Activated naive CD8-positive, alpha-beta T cell treated with anti-CD3 and anti-CD28 coated beads, Interleukin-2, amount 50 U/mL, for 24 hours (primary cell): ENCODE measurements around the gene PCDH15.
"Not testable (repeated sequence)": the region's sequence is repeated elsewhere in the genome, so short reads cannot be mapped to it uniquely, and the experiment has no call there.

Experiments used
- ATAC-seq: fragments of 150-1000 bp; cut with Tn5 transposase; one replicate; pipeline ENCODE4 v1.10.0; 2021
- DNase-seq: peaks from one replicate; pipeline ENCODE4 v3.0.0; 2021
- H3K27ac Mint-ChIP-seq: one replicate; pipeline ENCODE4 v1.8.0; 2021; ENCODE audit warnings: mild to moderate bottlenecking, mixed read lengths
- H3K27me3 Mint-ChIP-seq: one replicate; pipeline ENCODE4 v1.8.0; 2021; ENCODE audit warnings: mixed read lengths
- H3K36me3 Mint-ChIP-seq: one replicate; pipeline ENCODE4 v1.8.0; 2021; ENCODE audit warnings: low read depth, mixed read lengths
- H3K4me1 Mint-ChIP-seq: one replicate; pipeline ENCODE4 v1.8.0; 2021; ENCODE audit warnings: mixed read lengths
- H3K4me3 Mint-ChIP-seq: one replicate; pipeline ENCODE4 v1.8.0; 2021; ENCODE audit warnings: mild to moderate bottlenecking, moderate library complexity, mixed read lengths
- H3K9me3 Mint-ChIP-seq: one replicate; pipeline ENCODE4 v1.8.0; 2021; ENCODE audit warnings: mixed read lengths

Gene PCDH15

DNA sequence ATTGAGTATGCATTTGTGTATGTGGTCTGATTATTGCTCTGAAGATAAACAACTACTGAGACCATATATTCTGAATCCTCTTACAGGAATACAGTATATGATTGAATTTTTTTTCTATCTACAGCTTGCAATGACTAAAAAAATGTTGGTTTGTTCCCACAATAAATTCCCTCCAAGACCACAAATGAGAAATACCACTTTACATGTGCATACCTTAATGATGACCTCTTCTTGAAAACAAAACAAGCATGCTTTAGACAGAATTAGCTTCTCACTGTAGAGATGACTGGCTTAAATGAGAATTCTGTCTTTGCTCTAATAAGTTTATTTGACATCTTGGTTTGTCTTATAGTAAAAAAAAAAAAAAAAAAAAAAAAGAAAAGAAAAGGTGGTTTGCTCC lies 241.5 kb downstream of the PCDH15 start:
- H3K4me3 Mint-ChIP-seq = no peak overlapping the region
- H3K27ac Mint-ChIP-seq = no peak overlapping the region
- ATAC-seq (no peak), DNase-seq (no peak)
- H3K9me3 Mint-ChIP-seq = peaks cover 3% of the 10 kb centered on the region
- H3K4me1 Mint-ChIP-seq = no peaks in the 10 kb centered on the region
- H3K36me3 Mint-ChIP-seq = no peaks in the 10 kb centered on the region
- H3K27me3 Mint-ChIP-seq = no peaks in the 10 kb centered on the region

GRCh38 chr10:54554028-54554427 lies 247.0 kb downstream of the PCDH15 start:
- ATAC-seq (no peak), DNase-seq (no peak)
- Mint-ChIP-seq H3K36me3 (no peaks in the 10 kb centered on the region), H3K27me3 (no peaks in the 10 kb centered on the region), H3K4me3 (no peak overlapping the region), H3K27ac (no peak overlapping the region), H3K4me1 (no peaks in the 10 kb centered on the region), H3K9me3 (peaks cover 3% of the 10 kb centered on the region)

DNA sequence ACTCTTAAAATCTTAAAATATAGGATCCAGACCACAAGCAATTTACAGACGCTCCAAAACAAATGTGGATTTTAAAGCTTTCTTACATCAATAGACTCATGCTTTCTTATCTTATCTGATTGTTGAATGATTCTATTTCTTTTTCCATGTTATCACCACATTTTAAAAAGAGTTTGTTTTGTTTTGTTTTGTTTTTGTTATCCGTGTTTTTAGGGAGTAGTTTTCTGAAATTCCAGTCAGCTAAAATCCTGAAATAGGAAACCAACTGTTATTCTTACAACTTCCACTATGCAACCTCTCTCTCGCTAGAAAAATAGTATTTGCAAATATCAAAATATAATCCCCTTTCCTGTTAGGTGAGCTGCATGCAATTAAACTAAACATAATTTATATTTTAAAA lies 251.0 kb downstream of the PCDH15 start:
- Mint-ChIP-seq H3K4me3 (no peak overlapping the region), H3K27me3 (no peaks in the 10 kb centered on the region), H3K27ac (no peak overlapping the region), H3K4me1 (no peaks in the 10 kb centered on the region), H3K36me3 (no peaks in the 10 kb centered on the region), H3K9me3 (no peaks in the 10 kb centered on the region)
- ATAC-seq (no peak), DNase-seq (no peak)

DNA sequence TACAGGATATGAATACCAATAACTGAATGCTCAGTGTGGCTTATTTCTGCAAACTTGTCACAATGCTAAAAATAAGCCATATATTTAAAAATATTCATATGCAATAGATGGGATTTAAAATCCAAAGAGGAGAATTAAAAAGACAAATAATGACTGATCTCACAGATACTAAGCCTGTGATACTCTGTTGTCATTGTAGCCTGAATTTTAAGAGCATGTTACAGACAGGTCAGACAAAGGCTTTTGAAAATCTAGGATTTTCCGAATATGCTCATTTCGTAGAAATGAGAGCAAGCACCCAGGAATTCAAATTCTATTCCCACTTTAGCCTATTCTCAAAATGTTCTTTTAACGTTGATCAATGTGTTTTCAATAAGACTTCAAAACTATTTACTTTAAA lies 269.7 kb downstream of the PCDH15 start:
- ATAC-seq (no peak), DNase-seq (no peak)
- H3K27me3 Mint-ChIP-seq = no peaks in the 10 kb centered on the region
- H3K27ac Mint-ChIP-seq = no peak overlapping the region
- H3K4me1 Mint-ChIP-seq = no peaks in the 10 kb centered on the region
- H3K4me3 Mint-ChIP-seq = no peak overlapping the region
- peaks cover 4% of the 10 kb centered on the region for H3K9me3 Mint-ChIP-seq
- H3K36me3 Mint-ChIP-seq = no peaks in the 10 kb centered on the region

GRCh38 chr10:54530299-54530698 lies 270.7 kb downstream of the PCDH15 start:
- DNase-seq = no peak
- H3K27ac Mint-ChIP-seq = no peak overlapping the region
- H3K4me3 Mint-ChIP-seq = no peak overlapping the region
- ATAC-seq = no peak
- no peaks in the 10 kb centered on the region for H3K27me3 Mint-ChIP-seq
- no peaks in the 10 kb centered on the region for H3K4me1 Mint-ChIP-seq
- H3K9me3 Mint-ChIP-seq = peaks cover 4% of the 10 kb centered on the region
- no peaks in the 10 kb centered on the region for H3K36me3 Mint-ChIP-seq

- H3K27ac Mint-ChIP-seq = no peak overlapping the region
- DNase-seq (no peak), ATAC-seq (no peak)
- H3K4me3 Mint-ChIP-seq = no peak overlapping the region
- H3K9me3 Mint-ChIP-seq = peaks cover 10% of the 10 kb centered on the region
- H3K27me3 Mint-ChIP-seq = no peaks in the 10 kb centered on the region
- H3K36me3 Mint-ChIP-seq = no peaks in the 10 kb centered on the region
- no peaks in the 10 kb centered on the region for H3K4me1 Mint-ChIP-seq
These were observed 275.2 kb downstream of the PCDH15 start for GRCh38 chr10:54525816-54526215.

- H3K27me3 Mint-ChIP-seq, DNase-seq, ATAC-seq, H3K27ac Mint-ChIP-seq, H3K36me3 Mint-ChIP-seq, H3K9me3 Mint-ChIP-seq, H3K4me3 Mint-ChIP-seq, H3K4me1 Mint-ChIP-seq: not testable (repeated sequence)
These were observed 285.8 kb downstream of the PCDH15 start for GRCh38 chr10:54515244-54515643.

DNA sequence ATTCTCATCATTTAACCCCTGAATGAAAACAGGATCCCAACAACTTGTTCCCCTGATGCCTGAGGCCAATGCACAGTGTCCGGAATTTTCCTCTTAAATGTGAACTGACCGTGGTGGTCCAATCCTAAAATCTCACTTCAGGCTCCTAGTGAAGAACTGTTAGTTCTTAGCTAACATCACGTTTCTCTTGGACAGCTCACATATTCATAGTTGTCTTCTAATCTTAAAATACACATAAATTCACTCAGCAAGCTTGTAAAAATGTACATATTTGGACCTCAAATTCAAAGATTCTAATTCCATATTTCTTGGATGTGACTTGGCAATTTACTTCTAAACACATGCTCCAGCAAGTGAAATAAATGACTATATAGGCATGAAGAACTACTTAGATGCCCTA lies 297.2 kb downstream of the PCDH15 start:
- DNase-seq (no peak), ATAC-seq (no peak)
- Mint-ChIP-seq H3K4me1 (no peaks in the 10 kb centered on the region), H3K27ac (no peak overlapping the region), H3K9me3 (peaks cover 15% of the 10 kb centered on the region), H3K4me3 (no peak overlapping the region), H3K36me3 (no peaks in the 10 kb centered on the region), H3K27me3 (no peaks in the 10 kb centered on the region)

DNA sequence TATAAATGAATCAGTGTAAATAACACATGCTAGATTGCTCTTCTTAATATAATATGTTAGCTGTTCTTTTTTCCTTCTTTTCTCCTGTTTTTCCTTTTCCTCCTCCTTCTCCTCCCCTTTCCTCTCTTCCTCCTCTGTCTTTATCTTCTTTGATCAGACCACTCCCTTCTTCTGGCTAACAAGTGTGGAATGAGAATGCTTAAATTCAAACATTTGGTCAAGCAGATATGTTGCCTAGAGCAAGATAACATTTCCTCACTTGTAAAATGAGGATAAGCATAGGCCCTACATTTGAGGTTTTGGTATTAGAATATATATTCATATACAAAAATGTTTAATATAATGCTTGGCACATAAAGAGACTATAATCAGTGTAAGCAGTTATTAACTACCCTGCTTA lies 299.1 kb downstream of the PCDH15 start:
- Mint-ChIP-seq H3K27ac (no peak overlapping the region), H3K36me3 (no peaks in the 10 kb centered on the region)

DNA sequence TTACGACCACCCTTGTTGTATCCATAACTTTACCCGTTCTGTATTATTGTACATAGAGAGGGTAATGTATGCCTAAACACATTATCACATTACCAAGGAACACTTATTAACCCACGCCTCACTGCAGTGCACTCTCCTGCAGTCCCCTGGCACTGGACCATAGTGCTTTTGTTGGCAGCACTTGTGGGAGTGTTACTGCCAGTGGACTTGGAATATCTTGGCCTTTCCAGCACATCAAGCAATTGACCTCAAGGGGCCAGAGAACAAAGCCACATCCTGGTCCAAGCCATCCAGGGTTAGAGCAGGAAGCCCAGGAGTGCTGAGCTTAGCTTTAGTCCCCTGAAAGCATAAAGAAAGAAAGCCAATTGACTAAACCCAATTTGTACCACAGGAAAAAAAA lies 304.2 kb downstream of the PCDH15 start:
- no peak overlapping the region for H3K4me3 Mint-ChIP-seq
- no peaks in the 10 kb centered on the region for H3K4me1 Mint-ChIP-seq
- H3K27me3 Mint-ChIP-seq = no peaks in the 10 kb centered on the region
- peaks cover 21% of the 10 kb centered on the region for H3K9me3 Mint-ChIP-seq
- ATAC-seq (no peak), DNase-seq (no peak)
- no peak overlapping the region for H3K27ac Mint-ChIP-seq
- H3K36me3 Mint-ChIP-seq = no peaks in the 10 kb centered on the region

More for the DNA sequence above, 299.1 kb downstream of the PCDH15 start:
- DNase-seq = no peak
- Mint-ChIP-seq H3K4me3 (no peak overlapping the region), H3K9me3 (peaks cover 6% of the 10 kb centered on the region), H3K4me1 (no peaks in the 10 kb centered on the region), H3K27me3 (no peaks in the 10 kb centered on the region)
- ATAC-seq = no peak

DNA sequence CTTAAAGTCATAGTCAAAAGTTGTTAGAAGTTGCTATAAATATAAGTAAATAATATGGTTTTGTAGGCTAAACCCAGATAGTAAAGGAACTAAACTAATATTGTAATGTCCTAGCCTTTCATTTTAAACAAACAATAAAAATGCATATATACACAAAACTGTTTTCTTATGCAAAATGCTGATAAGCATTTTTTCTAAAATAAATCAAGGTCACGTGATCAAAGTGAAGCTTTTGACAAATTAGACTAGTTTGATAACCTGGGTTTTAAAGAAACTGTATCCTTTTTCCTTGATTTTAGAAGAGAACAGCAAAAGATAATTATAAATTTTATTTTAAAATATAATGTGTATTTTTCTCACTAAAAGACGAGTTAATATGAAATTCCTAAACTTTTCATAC lies 313.3 kb downstream of the PCDH15 start:
- Mint-ChIP-seq H3K36me3 (no peaks in the 10 kb centered on the region), H3K4me1 (no peaks in the 10 kb centered on the region), H3K4me3 (no peak overlapping the region), H3K9me3 (peaks cover 14% of the 10 kb centered on the region), H3K27me3 (no peaks in the 10 kb centered on the region), H3K27ac (no peak overlapping the region)
- DNase-seq (no peak), ATAC-seq (no peak)

DNA sequence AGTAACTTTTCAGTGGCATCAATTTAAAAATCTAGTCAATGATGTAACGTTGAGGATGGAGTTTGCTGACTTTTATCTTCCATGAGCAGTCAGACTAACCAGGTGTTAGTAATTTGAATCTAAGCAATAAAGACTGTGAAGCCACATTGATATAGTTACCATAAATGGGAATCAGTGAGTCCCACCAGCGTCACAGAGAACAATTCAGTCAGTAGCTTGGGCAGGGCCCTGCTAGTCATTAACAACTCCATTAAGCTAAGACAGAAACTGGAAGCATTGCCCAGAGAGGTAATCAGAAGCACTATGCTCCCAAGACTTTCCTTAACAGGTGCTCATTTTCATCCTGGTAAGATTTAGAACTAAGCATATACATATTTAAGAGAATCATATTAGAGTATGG lies 315.1 kb downstream of the PCDH15 start:
- no peaks in the 10 kb centered on the region for H3K27me3 Mint-ChIP-seq
- no peak for ATAC-seq
- H3K4me3 Mint-ChIP-seq = no peak overlapping the region

GRCh38 chr10:54484186-54484585 lies 316.8 kb downstream of the PCDH15 start:
- no peak overlapping the region for H3K27ac Mint-ChIP-seq
- DNase-seq (no peak), ATAC-seq (no peak)
- H3K27me3 Mint-ChIP-seq = no peaks in the 10 kb centered on the region
- H3K36me3 Mint-ChIP-seq = no peaks in the 10 kb centered on the region
- H3K9me3 Mint-ChIP-seq = no peaks in the 10 kb centered on the region
- no peaks in the 10 kb centered on the region for H3K4me1 Mint-ChIP-seq
- no peak overlapping the region for H3K4me3 Mint-ChIP-seq

More for the DNA sequence above, 315.1 kb downstream of the PCDH15 start:
- Mint-ChIP-seq H3K4me1 (no peaks in the 10 kb centered on the region), H3K9me3 (peaks cover 6% of the 10 kb centered on the region), H3K27ac (no peak overlapping the region), H3K36me3 (no peaks in the 10 kb centered on the region)
- no peak for DNase-seq

DNA sequence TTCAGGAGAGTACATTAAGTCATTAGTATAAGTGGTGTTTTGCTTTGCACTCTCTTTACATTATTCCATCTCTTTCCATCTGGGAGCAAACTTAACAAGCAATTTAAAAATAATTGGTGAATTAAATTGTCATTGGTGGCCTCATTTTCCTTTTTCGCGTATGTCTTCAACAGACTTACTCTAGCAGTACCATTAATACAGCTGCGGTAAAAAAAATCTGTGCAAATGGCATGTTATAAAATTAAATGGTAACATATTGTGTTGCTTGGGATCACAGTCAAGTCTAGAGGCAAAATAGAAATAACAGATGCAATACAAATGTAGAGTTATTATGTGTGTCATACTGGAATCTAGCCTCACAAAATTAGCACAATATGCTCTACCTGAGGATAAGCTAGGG lies 322.4 kb downstream of the PCDH15 start:
- Mint-ChIP-seq H3K4me3 (no peak overlapping the region), H3K36me3 (no peaks in the 10 kb centered on the region), H3K27me3 (no peaks in the 10 kb centered on the region), H3K27ac (no peak overlapping the region), H3K4me1 (no peaks in the 10 kb centered on the region), H3K9me3 (no peaks in the 10 kb centered on the region)
- DNase-seq (no peak), ATAC-seq (no peak)

DNA sequence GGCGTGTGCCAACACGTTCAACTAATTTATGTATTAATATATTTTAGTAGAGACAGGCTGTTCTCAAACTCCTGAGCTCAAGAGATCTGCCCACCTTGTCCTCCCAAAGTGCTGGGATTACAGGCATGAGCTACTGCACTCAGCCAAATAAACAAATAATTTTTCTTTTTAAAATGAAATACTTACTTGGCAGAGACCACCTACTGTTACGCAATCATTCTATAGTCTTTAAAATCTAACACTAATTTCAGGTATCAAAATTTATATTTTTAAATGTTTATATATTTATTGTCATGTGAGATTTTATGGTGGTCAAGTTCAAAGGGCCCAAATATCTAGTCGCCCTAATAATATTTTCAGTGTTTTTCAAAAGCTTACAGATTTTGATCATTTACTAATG lies 323.3 kb downstream of the PCDH15 start:
- no peaks in the 10 kb centered on the region for H3K36me3 Mint-ChIP-seq
- ATAC-seq = no peak
- no peak for DNase-seq
- no peaks in the 10 kb centered on the region for H3K27me3 Mint-ChIP-seq
- no peak overlapping the region for H3K27ac Mint-ChIP-seq
- no peaks in the 10 kb centered on the region for H3K4me1 Mint-ChIP-seq
- no peak overlapping the region for H3K4me3 Mint-ChIP-seq
- no peaks in the 10 kb centered on the region for H3K9me3 Mint-ChIP-seq

- Mint-ChIP-seq H3K9me3 (peaks cover 6% of the 10 kb centered on the region), H3K4me3 (no peak overlapping the region), H3K4me1 (no peaks in the 10 kb centered on the region), H3K36me3 (no peaks in the 10 kb centered on the region), H3K27ac (no peak overlapping the region), H3K27me3 (no peaks in the 10 kb centered on the region)
- ATAC-seq (no peak), DNase-seq (no peak)
These were observed 330.8 kb downstream of the PCDH15 start for GRCh38 chr10:54470324-54470631.
